Ishikawa (cell line): ENCODE measurements around the gene GNAT1.

Source experiments
- CEBPB ChIP-seq: IDR thresholded peaks from 2 replicates; pipeline ENCODE4 v1.6.1; 2012
- CREB1 ChIP-seq: IDR thresholded peaks from 2 replicates; pipeline ENCODE4 v1.6.1; 2012; ENCODE audit warnings: low read depth
- EGR1 ChIP-seq: IDR thresholded peaks from 2 replicates; pipeline ENCODE4 v1.6.1; 2012
- EP300 ChIP-seq: IDR thresholded peaks from 2 replicates; pipeline ENCODE4 v1.6.1; 2012; ENCODE audit warnings: borderline replicate concordance
- FOXM1 ChIP-seq: IDR thresholded peaks from 2 replicates; pipeline ENCODE4 v1.6.1; 2012; ENCODE audit warnings: low read depth, borderline replicate concordance
- NFIC ChIP-seq: IDR thresholded peaks from 2 replicates; pipeline ENCODE4 v1.6.1; 2012
- RAD21 ChIP-seq: IDR thresholded peaks from 2 replicates; pipeline ENCODE4 v1.6.1; 2012; ENCODE audit warnings: low read depth
- REST ChIP-seq: IDR thresholded peaks from 2 replicates; pipeline ENCODE4 v1.6.1; 2012; ENCODE audit warnings: low read depth, mild to moderate bottlenecking
- TAF1 ChIP-seq: IDR thresholded peaks from 2 replicates; pipeline ENCODE4 v1.6.1; 2012; ENCODE audit warnings: low read depth, mild to moderate bottlenecking
- TCF12 ChIP-seq: IDR thresholded peaks from 2 replicates; pipeline ENCODE4 v1.6.1; 2012; ENCODE audit warnings: low read depth
- TEAD4 ChIP-seq: IDR thresholded peaks from 2 replicates; pipeline ENCODE4 v1.6.1; 2012
- USF1 ChIP-seq: IDR thresholded peaks from 2 replicates; pipeline ENCODE4 v1.6.1; 2012
- YY1 ChIP-seq: IDR thresholded peaks from 2 replicates; pipeline ENCODE4 v1.6.1; 2012; ENCODE audit warnings: low read depth
- ZBTB7A ChIP-seq: IDR thresholded peaks from 2 replicates; pipeline ENCODE4 v1.6.1; 2012; ENCODE audit warnings: low read depth
- TF ChIP-seq, protein P1 (sequence below): IDR thresholded peaks from 2 replicates; pipeline ENCODE4 v1.6.1; 2012

Gene GNAT1

DNA sequence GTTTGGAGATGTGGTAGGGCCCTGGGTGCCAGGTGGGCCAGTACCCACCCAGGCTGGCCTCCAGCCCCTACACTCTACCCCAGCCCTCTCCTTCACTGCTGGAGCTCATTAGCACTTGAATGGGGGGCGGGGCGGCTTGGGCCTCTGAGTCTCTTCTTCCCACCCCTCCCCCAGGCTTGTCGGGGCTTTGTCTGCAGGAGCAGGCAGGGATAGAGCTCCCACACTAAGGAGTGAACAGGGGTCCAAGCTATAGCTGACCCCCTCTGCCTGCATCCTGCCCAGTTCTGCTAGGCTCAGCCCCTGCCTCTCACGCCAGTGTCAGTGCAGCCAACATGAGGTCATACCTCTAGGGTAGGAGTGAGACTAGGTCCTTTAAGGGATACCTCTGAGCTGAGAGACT lies 49.8 kb downstream of the GNAT1 start:
- TF ChIP-seq RAD21 (no peak), TCF12 (no peak), TEAD4 (no peak), YY1 (no peak), FOXM1 (no peak), ZBTB7A (no peak), REST (no peak), USF1 (no peak), CEBPB (no peak), EGR1 (no peak), NFIC (no peak), CREB1 (no peak), EP300 (no peak), TAF1 (no peak)
- TF ChIP-seq, protein P1, sequence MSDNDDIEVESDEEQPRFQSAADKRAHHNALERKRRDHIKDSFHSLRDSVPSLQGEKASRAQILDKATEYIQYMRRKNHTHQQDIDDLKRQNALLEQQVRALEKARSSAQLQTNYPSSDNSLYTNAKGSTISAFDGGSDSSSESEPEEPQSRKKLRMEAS: no peak

GRCh38 chr3:50241713-50242380 lies 50.4 kb downstream of the GNAT1 start:
- TF ChIP-seq FOXM1: no peak
- no peak for TF ChIP-seq ZBTB7A
- no peak for TF ChIP-seq TEAD4
- no peak for TF ChIP-seq EP300

- no peak for TF ChIP-seq TAF1
- TF ChIP-seq, protein P1: no peak
- no peak for TF ChIP-seq NFIC
- TF ChIP-seq REST: no peak
- no peak for TF ChIP-seq EP300
- no peak for TF ChIP-seq CREB1
These were observed 51.0 kb downstream of the GNAT1 start for GRCh38 chr3:50242381-50242770.

GRCh38 chr3:50242851-50243542 lies 51.6 kb downstream of the GNAT1 start:
- no peak for TF ChIP-seq TEAD4
- no peak for TF ChIP-seq REST
- TF ChIP-seq USF1: no peak
- TF ChIP-seq EGR1: no peak
- TF ChIP-seq, protein P1: no peak
- no peak for TF ChIP-seq FOXM1
- TF ChIP-seq CREB1: no peak
- no peak for TF ChIP-seq ZBTB7A
- TF ChIP-seq NFIC: no peak
- no peak for TF ChIP-seq TAF1
- TF ChIP-seq CEBPB: no peak
- no peak for TF ChIP-seq EP300
- TF ChIP-seq YY1: no peak
- no peak for TF ChIP-seq RAD21
- TF ChIP-seq TCF12: no peak
